ENCODE measurements around the gene COMMD3. TPM values are rescaled to one million over a fixed set of nuclear protein-coding genes. Genes with fewer than 3 reads are reported as not detected.

Gene COMMD3
- total and polyA plus RNA-seq, 2 donors (not counting 1 experiment from before 2014, with no cell fraction given) = 46.0 to 74.3 TPM

- peaks cover 33 to 68% of the 10 kb centered on the region in 2 donors for H3K4me1 ChIP-seq (ENCODE audit: control insufficient read depth in 2 of 2, insufficient read depth in 2 of 2, low read length in 2 of 2)
- TF ChIP-seq, protein P1, sequence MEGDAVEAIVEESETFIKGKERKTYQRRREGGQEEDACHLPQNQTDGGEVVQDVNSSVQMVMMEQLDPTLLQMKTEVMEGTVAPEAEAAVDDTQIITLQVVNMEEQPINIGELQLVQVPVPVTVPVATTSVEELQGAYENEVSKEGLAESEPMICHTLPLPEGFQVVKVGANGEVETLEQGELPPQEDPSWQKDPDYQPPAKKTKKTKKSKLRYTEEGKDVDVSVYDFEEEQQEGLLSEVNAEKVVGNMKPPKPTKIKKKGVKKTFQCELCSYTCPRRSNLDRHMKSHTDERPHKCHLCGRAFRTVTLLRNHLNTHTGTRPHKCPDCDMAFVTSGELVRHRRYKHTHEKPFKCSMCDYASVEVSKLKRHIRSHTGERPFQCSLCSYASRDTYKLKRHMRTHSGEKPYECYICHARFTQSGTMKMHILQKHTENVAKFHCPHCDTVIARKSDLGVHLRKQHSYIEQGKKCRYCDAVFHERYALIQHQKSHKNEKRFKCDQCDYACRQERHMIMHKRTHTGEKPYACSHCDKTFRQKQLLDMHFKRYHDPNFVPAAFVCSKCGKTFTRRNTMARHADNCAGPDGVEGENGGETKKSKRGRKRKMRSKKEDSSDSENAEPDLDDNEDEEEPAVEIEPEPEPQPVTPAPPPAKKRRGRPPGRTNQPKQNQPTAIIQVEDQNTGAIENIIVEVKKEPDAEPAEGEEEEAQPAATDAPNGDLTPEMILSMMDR (IDR thresholded peaks at IDR 0.05) = no peak
- peak; percentile 25 for TF ChIP-seq EZH2 (IDR thresholded peaks at IDR 0.05; ENCODE audit: borderline replicate concordance, insufficient read depth, low read depth, low read length, poor library complexity, severe bottlenecking)
- H3K36me3 ChIP-seq (replicated peaks in 1 of 2; ENCODE audit: control extremely low read depth in 1 of 2, control insufficient read depth in 1 of 2, extremely low read depth in 1 of 2, insufficient read depth in 2 of 2, low read length in 1 of 2) = no peaks in the 10 kb centered on the region
- ChIA-PET CTCF (interaction anchor here (0.6 to 2.2 kb wide), 7 partner anchors 17 to 647 kb away, joined by 3 to 10 read pairs (median 4); partner anchors contain the start of gene COMMD3), POLR2A (interaction anchor here (0.7 to 3.3 kb wide), 5 partner anchors 18 to 338 kb away, joined by 3 to 32 read pairs (median 22); partner anchors contain the start of genes BMI1, COMMD3 and DNAJC1)
- peaks cover 6 to 22% (median 15%) of the 10 kb centered on the region in 3 donors for H3K9me3 ChIP-seq (ENCODE audit: control extremely low read depth in 1 of 3, control insufficient read depth in 2 of 3, insufficient read depth in 1 of 3, low read length in 2 of 3)
- peaks cover 2% of the 10 kb centered on the region for H3K9me3 Mint-ChIP-seq (ENCODE audit: insufficient read depth)
- H2AFZ ChIP-seq (ENCODE audit: insufficient read depth, low read depth, low read length, poor library complexity, severe bottlenecking) = peak overlapping the region; percentile 80
- peaks cover 14 to 86% (median 77%) of the 10 kb centered on the region in 4 experiments for H3K27me3 ChIP-seq (replicated peaks in 1 of 4; ENCODE audit: control extremely low read depth in 1 of 4, control insufficient read depth in 3 of 4, insufficient read depth in 4 of 4, low read length in 3 of 4)
- peak overlapping the region; percentile 80 for H3K9ac ChIP-seq (ENCODE audit: low read length)
- H3K27ac ChIP-seq (ENCODE audit: low read length in 2 of 2) = peak overlapping the region in 1 of 2 donors; percentile 81
- ATAC-seq (ENCODE audit: low read depth) (peak; percentile 4), DNase-seq (peak; percentile 74)
- H3K4me3 ChIP-seq (ENCODE audit: control extremely low read depth in 1 of 5, extremely low read depth in 1 of 5, insufficient read depth in 1 of 5, low read depth in 2 of 5, low read length in 4 of 5) = peak overlapping the region; percentile 8 to 79 (median 73)
- intact Hi-C loops (cut with micrococcal nuclease) = loop anchor here (2.0 kb wide), 1 partner anchor 17 kb away; no protein-coding TSS in a partner anchor
- peak overlapping the region; percentile 78 for H3K4me3 Mint-ChIP-seq
- no peaks in the 10 kb centered on the region for H4K20me1 ChIP-seq (ENCODE audit: control insufficient read depth, insufficient read depth, low read length, poor library complexity, severe bottlenecking)
- peak overlapping the region; percentile 94 for H3K4me2 ChIP-seq (replicated peaks; ENCODE audit: low read depth, low read length, poor library complexity, severe bottlenecking)
- peak overlapping the region; percentile 83 for H3K27ac Mint-ChIP-seq
- peaks cover 64% of the 10 kb centered on the region for H3K27me3 Mint-ChIP-seq
- no peaks in the 10 kb centered on the region for H3K79me2 ChIP-seq (ENCODE audit: control insufficient read depth, insufficient read depth, low read length)
- under 1% methylated on average over 26 of the region's 40 CpGs for WGBS (ENCODE audit: insufficient coverage)
- H3K4me1 Mint-ChIP-seq = peaks cover 31% of the 10 kb centered on the region
Measured at GRCh38 chr10:22341190-22341925, 25.2 kb downstream of the COMMD3 start.

GRCh38 chr10:22341926-22342196 is 25.7 kb downstream of the COMMD3 start:
- Mint-ChIP-seq H3K4me1 (peaks cover 28% of the 10 kb centered on the region), H3K4me3 (peak overlapping the region; percentile 78), H3K27ac (no peak overlapping the region), H3K27me3 (peaks cover 68% of the 10 kb centered on the region), H3K9me3 (ENCODE audit: insufficient read depth) (peaks cover 2% of the 10 kb centered on the region)
- Histone ChIP-seq H3K79me2 (ENCODE audit: control insufficient read depth, insufficient read depth, low read length) (no peaks in the 10 kb centered on the region), H3K4me3 (ENCODE audit: control extremely low read depth in 1 of 5, extremely low read depth in 1 of 5, insufficient read depth in 1 of 5, low read depth in 2 of 5, low read length in 4 of 5) (no peak overlapping the region), H3K27me3 (replicated peaks in 1 of 4; ENCODE audit: control extremely low read depth in 1 of 4, control insufficient read depth in 3 of 4, insufficient read depth in 4 of 4, low read length in 3 of 4) (peaks cover 16 to 86% (median 75%) of the 10 kb centered on the region in 4 experiments), H3K27ac (ENCODE audit: low read length in 2 of 2) (no peak overlapping the region), H3K4me2 (replicated peaks; ENCODE audit: low read depth, low read length, poor library complexity, severe bottlenecking) (no peak overlapping the region), H3K4me1 (ENCODE audit: control insufficient read depth in 2 of 2, insufficient read depth in 2 of 2, low read length in 2 of 2) (peaks cover 28 to 63% of the 10 kb centered on the region in 2 donors), H3K36me3 (replicated peaks in 1 of 2; ENCODE audit: control extremely low read depth in 1 of 2, control insufficient read depth in 1 of 2, extremely low read depth in 1 of 2, insufficient read depth in 2 of 2, low read length in 1 of 2) (no peaks in the 10 kb centered on the region), H3K9me3 (ENCODE audit: control extremely low read depth in 1 of 3, control insufficient read depth in 2 of 3, insufficient read depth in 1 of 3, low read length in 2 of 3) (peaks cover 9 to 17% (median 15%) of the 10 kb centered on the region in 3 donors), H3K9ac (ENCODE audit: low read length) (no peak overlapping the region), H2AFZ (ENCODE audit: insufficient read depth, low read depth, low read length, poor library complexity, severe bottlenecking) (no peak overlapping the region), H4K20me1 (ENCODE audit: control insufficient read depth, insufficient read depth, low read length, poor library complexity, severe bottlenecking) (no peaks in the 10 kb centered on the region)
- TF ChIP-seq EZH2 (IDR thresholded peaks at IDR 0.05; ENCODE audit: borderline replicate concordance, insufficient read depth, low read depth, low read length, poor library complexity, severe bottlenecking) = no peak
- TF ChIP-seq, protein P1 (IDR thresholded peaks at IDR 0.05) = no peak
- POLR2A ChIA-PET = interaction anchor here (0.7 to 3.3 kb wide), 3 partner anchors 19 to 95 kb away, joined by 3 to 32 read pairs (median 28); partner anchors contain the start of gene BMI1
- ATAC-seq (ENCODE audit: low read depth) (no peak), DNase-seq (no peak)
- WGBS (ENCODE audit: insufficient coverage) = no CpG with 5 or more reads among the region's 3 CpGs
- intact Hi-C loops (cut with micrococcal nuclease) = loop anchor here (2.0 kb wide), 2 partner anchors 17 to 95 kb away; no protein-coding TSS in a partner anchor
- CTCF ChIA-PET = interaction anchor here (0.6 to 2.2 kb wide), 4 partner anchors 102 to 647 kb away, joined by 3 to 10 read pairs (median 4); no protein-coding TSS in a partner anchor

Measured in B cell (primary cell).